HG03135 (cell line): ENCODE results near the gene CUEDC2.
"Not testable (repeated sequence)": the region's sequence is repeated elsewhere in the genome, so short reads cannot be mapped to it uniquely, and the experiment has no call there.

Experiments used
- ATAC-seq: cut with Tn5 transposase; IDR thresholded peaks from one replicate; pipeline ENCODE4 v1.9.1; 2021; ENCODE audit warnings: mild to moderate bottlenecking, moderate library complexity; ENCODE audit not compliant: unreplicated experiment

The CUEDC2 gene

DNA sequence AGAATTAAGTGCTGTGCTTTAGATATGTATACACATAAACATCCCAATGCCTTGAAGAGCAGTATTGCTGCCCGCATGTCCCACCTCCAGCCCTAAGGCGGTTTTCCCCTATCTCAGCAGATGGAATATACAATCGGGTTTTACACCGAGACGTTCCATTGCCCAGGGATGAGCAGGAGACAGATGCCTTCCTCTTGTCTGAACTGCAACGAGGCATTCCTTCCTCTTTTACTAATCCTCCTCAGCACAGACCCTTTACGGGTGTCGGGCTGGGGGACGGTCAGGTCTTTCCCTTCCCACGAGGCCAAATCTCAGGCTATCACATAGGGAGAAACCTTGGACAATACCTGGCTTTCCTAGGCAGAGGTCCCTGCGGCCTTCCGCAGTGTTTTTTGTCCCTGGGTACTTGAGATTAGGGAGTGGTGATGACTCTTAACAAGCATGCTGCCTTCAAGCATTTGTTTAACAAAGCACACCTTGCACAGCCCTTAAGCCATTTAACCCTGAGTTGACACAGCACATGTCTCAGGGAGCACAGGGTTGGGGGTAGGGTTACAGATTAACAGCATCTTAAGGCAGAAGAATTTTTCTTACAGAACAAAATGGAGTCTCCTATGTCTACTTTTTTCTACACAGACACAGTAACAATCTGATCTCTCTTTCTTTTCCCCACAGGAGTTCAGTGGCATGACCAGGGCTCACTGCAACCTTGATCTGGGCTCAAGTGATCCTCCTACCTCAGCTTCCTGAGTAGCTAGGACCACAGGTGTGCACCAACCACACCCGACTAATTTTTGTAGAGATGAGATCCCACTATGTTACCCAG lies 22.5 kb upstream of the CUEDC2 start:
- ATAC-seq, result not testable (repeated sequence)

GRCh38 chr10:102453502-102453901 lies 21.1 kb upstream of the CUEDC2 start:
- ATAC-seq, result no peak

DNA sequence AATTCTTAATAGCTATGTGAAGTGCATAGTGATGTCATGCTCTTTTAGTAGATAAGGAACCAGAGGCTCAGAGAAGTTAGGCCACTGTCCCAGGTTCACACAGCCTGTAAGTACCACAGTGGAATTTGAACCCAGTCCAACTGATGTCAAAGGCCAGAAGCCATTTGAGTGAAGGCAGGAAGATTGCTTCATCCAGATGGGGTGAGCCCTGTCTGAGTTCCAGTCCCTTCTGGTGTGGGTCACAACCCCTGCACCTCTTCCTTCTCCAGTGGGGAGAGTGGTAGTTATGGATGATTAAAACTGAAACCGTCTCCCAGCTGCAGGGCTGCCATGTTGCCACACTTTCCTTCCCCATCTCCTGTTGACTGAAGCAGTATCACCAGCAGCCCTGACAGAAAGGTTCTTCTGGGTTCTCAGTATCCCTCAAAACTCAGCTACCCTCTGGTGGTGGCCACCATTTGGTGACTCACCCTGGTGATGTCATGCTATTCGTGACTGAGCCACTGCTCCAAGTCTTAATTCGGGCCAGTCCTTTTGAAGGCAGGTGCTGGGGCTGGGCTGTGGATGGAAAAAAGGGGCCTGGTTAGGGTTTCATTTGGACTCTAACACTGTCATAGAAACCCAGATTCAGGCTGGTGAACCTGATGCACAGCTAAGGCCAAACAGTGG lies 20.4 kb upstream of the CUEDC2 start:
- ATAC-seq, result no peak

GRCh38 chr10:102451105-102451969 lies 19.0 kb upstream of the CUEDC2 start, which contains the start of gene C10orf95:
Gene C10orf95, minus strand, starts transcription at chr10:102451543. Its CDS starts 450 bp downstream, at chr10:102451093.
- no peak for ATAC-seq

DNA sequence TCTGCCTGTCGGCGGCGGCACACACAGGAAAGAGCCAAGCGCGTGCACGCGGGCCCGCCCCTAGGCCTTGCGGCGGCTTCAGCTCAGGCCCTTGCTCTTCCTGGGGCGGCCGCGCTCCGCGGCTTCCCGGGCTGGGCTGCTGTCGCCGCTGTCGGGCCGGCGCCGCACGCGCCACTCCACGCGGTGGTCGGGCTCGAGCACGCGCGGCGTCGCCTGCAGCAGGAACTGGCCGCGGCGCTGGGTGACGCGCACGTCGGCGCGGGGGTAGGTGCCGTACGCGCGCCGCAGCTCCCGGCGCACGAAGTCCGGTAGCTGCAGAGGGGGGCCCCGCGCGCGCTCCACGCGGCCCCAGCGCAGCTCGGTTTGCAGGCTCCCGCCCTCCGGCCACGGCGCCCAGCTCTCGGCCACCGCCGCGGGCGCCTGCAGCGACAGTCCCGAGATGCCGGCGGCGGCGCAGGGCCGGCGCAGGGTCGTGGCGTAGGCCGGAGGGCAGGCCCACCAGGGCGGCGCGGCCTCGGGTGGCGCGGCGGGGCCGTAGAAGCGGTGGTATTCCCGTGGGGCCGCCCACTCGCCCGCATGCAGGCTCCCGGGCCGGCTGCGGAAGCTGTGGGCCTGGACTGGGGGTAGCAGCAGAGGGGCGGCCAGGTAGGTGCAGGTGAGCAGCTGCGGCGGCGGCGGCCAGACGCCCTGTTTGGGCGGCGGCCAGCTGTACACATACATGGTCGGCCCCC lies 18.2 kb upstream of the CUEDC2 start:
- peak; percentile 68 for ATAC-seq

DNA sequence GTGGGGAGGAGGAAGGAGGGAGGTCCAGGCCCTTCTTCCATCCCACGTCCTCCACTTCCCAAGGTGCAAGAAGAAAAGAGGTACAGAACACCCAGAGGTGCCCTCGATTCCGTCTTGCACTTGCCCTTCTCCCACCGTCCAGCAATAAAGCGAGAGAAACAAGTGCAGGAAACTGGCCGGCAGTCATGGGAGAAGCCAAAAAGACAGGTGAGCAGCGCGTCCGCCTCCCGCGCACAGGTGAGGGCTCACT lies 17.7 kb upstream of the CUEDC2 start:
- ATAC-seq, result no peak

DNA sequence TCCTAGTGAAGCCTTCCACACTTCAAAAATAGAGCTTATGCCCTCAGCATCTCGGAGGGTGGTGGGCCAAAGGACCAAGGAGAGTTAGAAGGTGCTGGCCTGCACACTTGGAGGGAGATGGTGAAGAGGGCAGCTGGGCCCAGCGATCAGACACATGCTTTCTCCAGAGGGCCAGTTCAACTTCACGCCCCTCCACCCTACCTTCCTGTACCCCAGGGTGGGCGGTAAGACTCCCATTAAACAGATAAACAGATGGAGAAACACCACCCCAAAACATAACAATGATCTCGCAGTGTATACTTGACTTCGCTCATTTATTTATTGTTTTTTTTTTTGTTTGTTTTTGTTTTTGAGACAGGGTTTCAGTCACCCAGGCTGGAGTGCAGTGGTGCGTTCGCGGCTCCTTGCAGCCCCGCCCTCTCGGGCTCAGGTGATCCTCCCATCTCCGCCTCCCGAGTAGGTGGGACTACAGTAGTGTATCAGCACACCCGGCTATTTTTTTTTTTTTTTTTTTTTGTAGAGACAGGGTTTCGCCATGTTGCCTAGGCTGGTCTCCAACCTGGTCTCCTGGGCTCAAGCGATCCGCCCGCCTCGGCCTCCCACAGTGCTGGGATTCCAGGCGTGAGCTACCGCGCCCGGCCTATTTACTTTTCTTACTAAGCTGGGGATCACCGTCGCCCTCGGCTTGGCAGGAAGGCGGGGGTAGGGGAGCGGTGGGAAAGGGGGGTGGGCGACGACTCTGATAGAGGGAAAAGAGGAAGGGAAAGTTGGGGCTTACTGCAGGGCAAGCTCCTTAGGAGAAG lies 17.1 kb upstream of the CUEDC2 start:
- ATAC-seq, result peak; percentile 49

DNA sequence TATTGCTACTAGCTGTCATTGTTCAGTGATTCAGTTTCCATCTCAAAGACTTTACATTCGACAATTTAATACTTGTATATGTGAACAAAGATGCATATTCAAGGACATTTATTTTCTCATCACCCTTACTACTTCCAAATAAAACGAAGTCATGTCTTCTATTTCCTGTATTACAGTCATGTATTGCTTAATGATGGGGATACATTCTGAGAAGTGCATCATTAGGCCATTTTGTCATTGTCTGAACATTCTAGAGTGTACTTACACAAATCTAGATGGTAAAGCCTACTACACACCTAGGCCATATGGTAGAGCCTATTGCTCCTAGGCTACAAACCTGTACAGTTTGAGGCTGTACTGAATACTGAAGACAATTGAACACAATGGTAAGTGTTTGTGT lies 12.5 kb upstream of the CUEDC2 start:
- ATAC-seq, result no peak

GRCh38 chr10:102438374-102438773 lies 6.0 kb upstream of the CUEDC2 start:
- no peak for ATAC-seq

DNA sequence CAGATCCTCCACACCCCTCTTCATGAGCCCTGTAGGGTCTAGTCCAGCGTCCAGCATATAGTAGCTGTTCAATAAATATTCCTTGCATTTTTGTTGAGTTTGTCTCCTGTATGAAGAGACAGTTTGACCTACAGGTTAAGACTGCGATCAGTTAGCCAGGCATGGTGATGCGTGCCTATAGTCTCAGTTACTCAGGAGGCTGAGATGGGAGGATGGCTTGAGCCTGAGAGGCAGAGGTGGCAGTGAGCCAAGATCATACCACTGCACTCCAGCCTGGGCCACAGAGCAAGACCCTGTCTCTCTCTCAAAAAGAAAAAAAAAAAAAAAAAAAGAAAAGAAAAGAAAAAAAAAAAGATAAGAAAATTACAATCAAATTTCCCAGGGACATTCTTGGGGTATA lies 5.1 kb upstream of the CUEDC2 start:
- ATAC-seq, result no peak

GRCh38 chr10:102436312-102436711 lies 3.9 kb upstream of the CUEDC2 start:
- no peak for ATAC-seq

DNA sequence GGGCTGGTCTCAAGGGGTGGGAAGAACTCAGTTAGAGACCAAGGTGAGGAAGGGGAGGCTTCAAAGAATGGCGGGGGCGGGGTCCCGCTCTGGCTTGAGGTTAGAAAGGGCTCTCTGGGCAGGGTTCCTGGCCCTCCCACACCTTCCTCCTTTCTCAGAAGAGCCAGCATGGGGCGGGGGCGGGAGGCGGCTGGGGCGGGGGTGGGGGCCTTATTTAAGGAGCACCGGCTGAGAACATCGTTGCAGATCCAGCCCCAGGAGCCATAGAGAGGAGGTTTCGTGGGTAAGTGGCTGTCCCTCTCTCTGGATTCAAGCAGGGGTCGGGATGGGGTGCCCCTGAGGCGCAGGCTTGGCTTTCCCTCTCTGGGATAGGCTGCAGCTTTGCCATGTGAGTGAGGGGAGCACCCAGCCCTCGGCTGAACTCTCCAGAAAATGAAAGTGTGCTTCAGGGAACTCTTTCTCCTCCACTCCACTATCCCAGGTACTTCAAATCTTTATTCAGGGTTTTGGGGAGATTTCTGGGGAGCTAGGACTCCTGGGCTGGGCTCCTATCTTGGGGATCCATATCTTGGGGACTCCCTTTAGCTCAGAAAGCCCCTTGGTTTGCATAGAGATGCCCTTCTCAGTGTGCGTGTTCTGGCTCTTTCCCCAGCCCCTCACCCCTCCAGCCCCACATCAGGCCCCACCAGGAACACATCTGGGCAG lies 3.3 kb upstream of the CUEDC2 start:
- ATAC-seq, result no peak

DNA sequence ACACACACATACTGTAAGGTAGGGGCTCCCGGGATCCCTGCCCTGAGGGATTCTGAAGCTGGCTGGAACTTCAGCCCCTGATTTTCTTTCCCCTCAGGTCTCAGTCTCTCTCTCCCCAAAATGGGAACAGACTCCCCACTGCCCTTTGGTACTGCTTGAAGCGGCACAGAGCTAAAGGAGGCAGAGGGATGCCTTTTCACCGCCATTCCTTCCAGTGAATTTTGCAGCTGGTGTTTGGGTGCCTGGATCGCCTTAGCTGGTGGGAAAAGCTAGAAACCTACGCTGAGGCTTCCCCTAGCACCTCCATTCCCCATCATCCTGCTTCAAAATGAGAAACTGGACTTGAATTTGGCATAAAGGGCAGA lies 2.7 kb upstream of the CUEDC2 start:
- ATAC-seq, result no peak

GRCh38 chr10:102434394-102435132 lies 2.2 kb upstream of the CUEDC2 start:
- ATAC-seq, result no peak

GRCh38 chr10:102433619-102434046 lies 1.3 kb upstream of the CUEDC2 start:
- no peak for ATAC-seq

DNA sequence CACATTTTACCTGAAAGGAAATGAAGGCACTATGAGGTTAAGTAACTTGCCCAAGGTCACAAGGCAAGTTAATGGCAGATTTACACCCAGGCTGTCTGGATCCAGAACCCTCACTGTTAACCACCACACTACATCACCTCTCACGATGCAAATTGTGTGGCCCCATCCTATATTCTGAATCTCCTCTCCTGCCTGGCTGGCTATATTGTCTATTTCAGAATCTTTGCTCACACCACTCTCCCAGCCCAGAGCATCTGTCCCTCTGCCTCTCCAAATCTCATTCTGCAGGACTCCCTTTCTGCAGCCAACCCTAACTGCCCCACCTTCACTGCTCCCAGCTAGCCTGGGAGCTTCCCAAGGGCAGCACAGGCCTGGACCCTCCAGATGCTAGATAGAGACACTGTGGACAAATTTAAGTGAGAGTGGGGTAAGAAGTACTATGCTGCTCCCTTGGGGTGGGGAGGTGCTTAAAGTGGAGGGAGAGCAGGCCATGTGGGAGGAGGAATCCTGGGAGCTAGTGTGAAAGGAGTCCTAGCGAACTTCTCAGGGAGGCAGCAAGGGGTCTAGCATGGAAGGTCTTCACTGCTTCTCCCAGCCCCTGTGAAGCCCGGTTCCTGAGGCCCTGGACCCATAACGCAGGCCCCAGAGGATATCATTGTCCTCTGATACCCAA lies 786 bp downstream of the CUEDC2 start:
- no peak for ATAC-seq

- no peak for ATAC-seq
These were observed 2.9 kb downstream of the CUEDC2 start for GRCh38 chr10:102429468-102429867.

DNA sequence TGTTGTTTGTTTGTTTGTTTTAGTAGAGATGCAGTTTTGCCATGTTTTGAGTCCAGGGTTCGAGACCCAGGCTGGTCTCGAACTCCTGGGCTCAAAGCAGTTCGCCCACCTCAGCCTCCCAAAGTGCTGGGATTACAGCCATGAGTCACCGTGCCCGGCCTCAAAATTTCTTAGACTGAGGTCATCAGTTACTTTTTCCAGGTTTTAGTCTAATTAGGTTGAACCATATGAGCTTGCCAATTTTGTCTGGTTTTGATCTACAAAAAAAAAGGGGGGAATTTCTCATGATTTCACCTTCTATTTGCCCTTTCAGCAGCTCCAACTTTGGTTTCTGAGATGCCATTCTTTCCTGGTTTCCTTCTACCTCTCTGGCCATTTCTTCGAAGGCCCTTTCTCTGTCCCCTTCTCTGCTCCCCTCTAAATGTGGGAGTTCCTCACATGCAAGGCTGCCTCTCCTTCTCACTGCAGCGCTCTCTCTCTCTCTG lies 5.5 kb downstream of the CUEDC2 start:
- no peak for ATAC-seq
